H1 (cell line): ENCODE results near the gene MPC1. TPM values are rescaled to one million over a fixed set of nuclear protein-coding genes. Genes with fewer than 3 reads are reported as not detected.

ENCODE experiments used
- CTCF ChIP-seq, 3 experiments: IDR thresholded peaks; 1 replicate in 2 of 3; 2 replicates in 1 of 3; pipeline versions ENCODE4 v1.5.1 to v1.6.1; 2011; ENCODE audit warnings: low read length in 3 of 3, mild to moderate bottlenecking in 3 of 3, inconsistent platforms in 2 of 3, low read depth in 1 of 3, moderate library complexity in 1 of 3; ENCODE audit not compliant: insufficient read depth in 1 of 3; ENCODE audit errors: control extremely low read depth in 1 of 3
- JUND ChIP-seq: IDR thresholded peaks from 2 replicates; pipeline ENCODE4 v1.6.1; 2011; ENCODE audit warnings: mild to moderate bottlenecking, improper control_type of control experiment, low read length
- polyA plus RNA-seq, 7 experiments: library from polyadenylated mRNA; depleted of rRNA in 3 of 7; stranded (reverse) in 5 of 7; unstranded in 2 of 7; fragments of >200 nt in 5 of 7; fragments of 200-250 nt in 2 of 7; gene quantifications; 1 replicate in 5 of 7; 2 replicates in 1 of 7; 4 replicates in 1 of 7; pipeline versions ENCODE4 v1.2.1 to v1.2.3, GENCODE V29; 2011 to 2013; ENCODE audit warnings: missing spikeins in 2 of 7, mixed read lengths in 2 of 7
- total RNA-seq: library from RNA; stranded (reverse); fragmentation: NEBNext Ultra II Directional; extraction: Animal tissue kit (Norgen Biotek cat#: 25700); gene quantifications from 2 replicates; pipeline ENCODE4 v1.2.1, GENCODE V29; 2021

MPC1 gene
- total and polyA plus RNA-seq, 2 of the 8 experiments (the other 6 are each of a cell fraction or from before 2014, with no cell fraction given), result 10.2 to 12.6 TPM

DNA sequence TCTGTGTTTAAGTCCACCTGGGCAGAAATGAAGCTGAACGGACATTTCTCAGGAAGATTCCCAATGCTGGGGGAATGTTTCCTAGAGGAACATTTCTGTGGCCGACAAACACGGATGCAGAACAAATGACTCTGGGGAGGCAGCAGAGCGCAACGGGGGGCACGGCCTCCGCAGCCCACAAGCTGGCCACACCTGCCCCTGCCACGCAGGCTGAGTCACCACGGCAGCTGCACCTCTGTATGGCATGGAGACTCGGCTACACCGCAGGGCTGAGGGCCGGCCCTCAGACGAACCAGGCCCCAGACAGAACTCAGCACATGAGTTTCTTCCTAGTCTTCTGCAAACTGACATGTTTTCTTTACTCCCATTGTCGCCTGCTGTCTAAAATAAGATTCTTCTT, 64.5 kb downstream of the MPC1 start (continued):
- TF ChIP-seq JUND (no peak), CTCF (IDR thresholded peaks at IDR 0.05; ENCODE audit: control extremely low read depth in 1 of 3, insufficient read depth in 1 of 3, low read depth in 1 of 3, low read length in 3 of 3) (no peak)
